GM12892 (cell line): ENCODE results near the gene RPS25.

Experiments
- POLR2A ChIP-seq: IDR thresholded peaks from 2 replicates; pipeline ENCODE4 v1.6.1; 2011; ENCODE audit warnings: low read depth, low read length, control low read depth
- POLR2AphosphoS5 ChIP-seq: IDR thresholded peaks from 2 replicates; pipeline ENCODE4 v1.6.1; 2011; ENCODE audit warnings: low read depth, low read length, control low read depth
- TAF1 ChIP-seq: IDR thresholded peaks from 2 replicates; pipeline ENCODE4 v1.6.1; 2011; ENCODE audit warnings: low read depth, mild to moderate bottlenecking, control low read depth, low read length, borderline replicate concordance

DNA sequence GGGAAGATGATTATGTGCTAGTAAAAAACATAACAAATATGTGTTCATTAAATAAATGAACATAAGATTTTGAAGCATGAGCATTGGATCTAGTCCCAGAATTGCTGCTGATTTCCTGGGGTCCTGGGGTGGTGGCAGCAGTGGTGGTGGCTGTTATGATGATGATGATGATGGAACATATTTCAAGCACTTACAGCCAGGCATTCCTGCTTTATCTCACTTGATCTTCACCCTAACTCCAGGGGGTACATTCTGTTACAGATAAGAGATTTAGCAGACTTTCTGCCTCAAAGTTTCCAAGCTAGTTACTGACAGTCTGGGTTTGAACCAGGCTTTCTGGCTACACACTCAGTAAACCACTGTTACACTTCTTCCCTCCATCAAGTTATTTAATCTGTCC, 5.6 kb upstream of the RPS25 start:
- TF ChIP-seq POLR2A: no peak
- no peak for TF ChIP-seq TAF1
- TF ChIP-seq POLR2AphosphoS5: no peak
